ENCODE data around the gene HACL1. TPM values are rescaled to one million over a fixed set of nuclear protein-coding genes. Genes with fewer than 3 reads are reported as not detected.
"Not testable (repeated sequence)": the region's sequence is repeated elsewhere in the genome, so short reads cannot be mapped to it uniquely, and the experiment has no call there.

Gene HACL1
- total RNA-seq, 1 donor from 2014 or later = 19.3 TPM

DNA sequence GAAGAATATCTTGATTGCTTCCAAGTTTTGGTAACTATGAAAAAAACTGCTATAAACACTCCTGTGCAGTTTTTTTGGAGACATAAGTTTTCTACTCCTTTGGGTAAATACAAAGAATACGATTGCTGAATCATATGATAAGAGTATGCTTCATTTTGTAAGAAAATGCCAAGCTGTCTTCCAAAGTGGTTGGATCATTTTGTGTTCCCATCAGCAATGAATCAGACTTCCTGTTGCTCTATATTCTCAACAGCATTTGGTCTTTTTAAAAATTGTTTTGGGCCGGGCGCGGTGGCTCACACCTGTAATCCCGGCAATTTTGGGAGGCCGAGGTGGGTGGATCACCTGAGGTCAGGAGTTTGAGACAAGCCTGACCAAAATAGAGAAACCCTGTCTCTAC is 14.7 kb upstream of the HACL1 start:
- Mint-ChIP-seq H3K4me1 (peaks cover 2% of the 10 kb centered on the region), H3K36me3 (ENCODE audit: low read depth) (peaks cover 14% of the 10 kb centered on the region), H3K4me3 (no peak overlapping the region), H3K9me3 (peaks cover 14% of the 10 kb centered on the region), H3K27ac (no peak overlapping the region), H3K27me3 (peaks cover 3% of the 10 kb centered on the region)
- intact Hi-C loops (cut with micrococcal nuclease) = no loop called here
- DNase-seq = no peak

GRCh38 chr3:15614958-15615357 is 13.6 kb upstream of the HACL1 start:
- intact Hi-C loops (cut with micrococcal nuclease) = no loop called here
- Mint-ChIP-seq H3K27ac (no peak overlapping the region), H3K36me3 (ENCODE audit: low read depth) (peaks cover 8% of the 10 kb centered on the region), H3K9me3 (peaks cover 14% of the 10 kb centered on the region), H3K4me3 (no peak overlapping the region), H3K4me1 (peaks cover 2% of the 10 kb centered on the region), H3K27me3 (peaks cover 3% of the 10 kb centered on the region)
- DNase-seq = no peak

DNA sequence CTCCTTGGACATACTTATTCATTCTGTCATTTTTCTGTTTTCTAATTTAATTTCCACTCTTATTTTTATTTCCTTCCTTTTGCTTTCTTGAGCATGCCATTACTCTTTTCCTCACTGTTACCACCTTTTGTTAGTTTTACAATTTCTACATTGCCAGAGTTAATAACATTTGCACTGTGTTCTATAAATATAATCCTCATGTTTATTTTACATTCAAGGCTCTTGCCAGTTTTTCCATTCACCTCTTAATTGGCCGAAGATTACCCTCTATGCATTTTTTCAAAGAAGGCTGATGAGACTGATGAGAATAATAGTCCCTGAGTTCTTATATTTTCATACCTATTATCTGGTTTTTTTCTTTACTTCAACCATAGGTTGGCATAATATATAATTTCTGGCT is 10.6 kb upstream of the HACL1 start:
- Mint-ChIP-seq H3K27ac (no peak overlapping the region), H3K4me1 (peaks cover under 1% of the 10 kb centered on the region), H3K36me3 (ENCODE audit: low read depth) (peaks cover 1% of the 10 kb centered on the region), H3K9me3 (peaks cover under 1% of the 10 kb centered on the region), H3K27me3 (peaks cover 3% of the 10 kb centered on the region), H3K4me3 (no peak overlapping the region)
- intact Hi-C loops (cut with micrococcal nuclease) = no loop called here
- no peak for DNase-seq

DNA sequence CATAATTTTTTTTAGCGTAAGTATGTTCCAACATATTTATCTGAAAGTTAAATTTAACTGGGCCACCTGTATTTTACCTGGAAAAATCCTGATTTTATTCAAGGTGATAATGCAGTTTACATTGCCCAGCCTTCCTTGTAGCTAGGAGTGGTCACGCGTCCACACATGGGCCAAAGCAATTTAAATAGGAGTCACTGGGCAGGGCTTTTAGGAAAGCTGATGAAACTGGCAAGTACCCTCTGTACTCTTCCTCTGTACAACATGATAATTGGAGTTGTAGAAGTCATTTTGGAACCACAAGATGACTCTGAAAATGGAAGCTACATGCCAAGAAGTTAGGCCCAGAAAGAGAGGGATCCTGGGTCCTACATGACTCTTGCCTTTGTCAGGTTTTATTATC is 9.6 kb upstream of the HACL1 start:
- H3K9me3 Mint-ChIP-seq = no peaks in the 10 kb centered on the region
- H3K36me3 Mint-ChIP-seq (ENCODE audit: low read depth) = peaks cover 1% of the 10 kb centered on the region
- DNase-seq = peak; percentile 29
- no peak overlapping the region for H3K4me3 Mint-ChIP-seq
- H3K27me3 Mint-ChIP-seq = peaks cover 3% of the 10 kb centered on the region
- no peak overlapping the region for H3K27ac Mint-ChIP-seq
- intact Hi-C loops (cut with micrococcal nuclease) = no loop called here
- H3K4me1 Mint-ChIP-seq = peaks cover 3% of the 10 kb centered on the region

- Mint-ChIP-seq H3K36me3 (ENCODE audit: low read depth) (peaks cover 1% of the 10 kb centered on the region), H3K4me1 (peaks cover 3% of the 10 kb centered on the region)
Measured at GRCh38 chr3:15610082-15610759, 8.9 kb upstream of the HACL1 start.

GRCh38 chr3:15606434-15606891 is 5.1 kb upstream of the HACL1 start:
- intact Hi-C loops (cut with micrococcal nuclease) = no loop called here
- no peak for DNase-seq
- H3K4me3 Mint-ChIP-seq = no peak overlapping the region
- peaks cover 2% of the 10 kb centered on the region for H3K27me3 Mint-ChIP-seq
- peaks cover 5% of the 10 kb centered on the region for H3K9me3 Mint-ChIP-seq
- peaks cover 11% of the 10 kb centered on the region for H3K36me3 Mint-ChIP-seq (ENCODE audit: low read depth)
- no peak overlapping the region for H3K27ac Mint-ChIP-seq
- H3K4me1 Mint-ChIP-seq = peaks cover 13% of the 10 kb centered on the region

More at GRCh38 chr3:15610082-15610759, 8.9 kb upstream of the HACL1 start:
- Mint-ChIP-seq H3K4me3 (no peak overlapping the region), H3K27me3 (peaks cover 3% of the 10 kb centered on the region), H3K27ac (no peak overlapping the region), H3K9me3 (no peaks in the 10 kb centered on the region)
- intact Hi-C loops (cut with micrococcal nuclease) = no loop called here
- peak; percentile 49 for DNase-seq

GRCh38 chr3:15604584-15604983 is 3.2 kb upstream of the HACL1 start:
- DNase-seq, H3K9me3 Mint-ChIP-seq, H3K4me3 Mint-ChIP-seq, H3K27ac Mint-ChIP-seq, H3K27me3 Mint-ChIP-seq: not testable (repeated sequence)
- Mint-ChIP-seq H3K36me3 (ENCODE audit: low read depth) (peaks cover 15% of the 10 kb centered on the region), H3K4me1 (peaks cover 26% of the 10 kb centered on the region)
- intact Hi-C loops (cut with micrococcal nuclease) = loop anchor here (5.0 kb wide), 1 partner anchor 33 kb away; no protein-coding TSS in a partner anchor

- H3K27me3 Mint-ChIP-seq, H3K9me3 Mint-ChIP-seq, DNase-seq: not testable (repeated sequence)
- peaks cover 24% of the 10 kb centered on the region for H3K36me3 Mint-ChIP-seq (ENCODE audit: low read depth)
- H3K4me3 Mint-ChIP-seq = peak overlapping the region; percentile 98
- peak overlapping the region; percentile 98 for H3K27ac Mint-ChIP-seq
- intact Hi-C loops (cut with micrococcal nuclease) = loop anchor here (5.0 kb wide), 1 partner anchor 34 kb away; no protein-coding TSS in a partner anchor
- peaks cover 32% of the 10 kb centered on the region for H3K4me1 Mint-ChIP-seq
Measured at GRCh38 chr3:15602816-15603215, 1.4 kb upstream of the HACL1 start.

DNA sequence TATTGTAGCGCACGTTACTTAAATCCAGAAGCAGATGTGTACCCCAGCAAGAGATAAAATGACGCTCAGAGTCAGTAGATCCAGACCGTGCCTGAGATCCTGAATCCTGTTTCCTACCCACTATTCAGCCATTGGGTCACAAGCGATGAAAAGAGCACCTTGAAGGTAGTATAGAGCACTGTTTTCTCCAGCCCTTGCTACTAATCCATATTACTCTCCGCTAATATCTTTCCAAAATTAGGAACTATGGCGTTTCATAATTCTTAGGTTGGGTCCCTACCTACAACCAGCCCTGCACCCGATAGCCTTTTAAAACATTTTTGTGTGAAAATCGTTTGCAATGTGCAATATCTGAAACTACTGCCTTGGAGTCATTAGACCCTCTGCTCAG is 772 bp upstream of the HACL1 start:
- no peak for DNase-seq
- H3K27me3 Mint-ChIP-seq = peaks cover 2% of the 10 kb centered on the region
- peak overlapping the region; percentile 98 for H3K4me3 Mint-ChIP-seq
- H3K9me3 Mint-ChIP-seq = peaks cover 5% of the 10 kb centered on the region
- peaks cover 32% of the 10 kb centered on the region for H3K4me1 Mint-ChIP-seq
- intact Hi-C loops (cut with micrococcal nuclease) = loop anchor here (5.0 kb wide), 1 partner anchor 35 kb away; no protein-coding TSS in a partner anchor
- H3K36me3 Mint-ChIP-seq (ENCODE audit: low read depth) = peaks cover 29% of the 10 kb centered on the region
- peak overlapping the region; percentile 98 for H3K27ac Mint-ChIP-seq

DNA sequence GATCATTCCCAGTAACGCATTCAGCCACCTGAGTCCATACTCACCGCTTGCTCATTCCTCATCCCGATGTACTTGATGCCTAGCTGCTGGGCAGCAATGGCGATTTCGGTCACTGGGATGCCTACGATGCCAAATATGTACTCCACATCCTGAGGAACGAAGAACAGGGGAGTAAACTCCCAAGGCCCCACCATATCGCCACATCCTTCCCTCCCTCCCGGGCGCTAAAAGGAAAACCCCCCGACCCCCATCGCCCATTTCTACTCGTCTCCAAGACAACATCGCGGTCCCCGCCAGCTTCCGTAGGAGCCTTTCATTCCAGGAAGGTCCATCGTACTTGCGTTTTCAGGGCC is 347 bp downstream of the HACL1 start:
- intact Hi-C loops (cut with micrococcal nuclease) = loop anchor here (1.0 to 5.0 kb wide), 6 partner anchors 36 to 536 kb away; partner anchors contain the start of genes CAPN7 and MRPS25
- Mint-ChIP-seq H3K27me3 (peaks cover 2% of the 10 kb centered on the region), H3K36me3 (ENCODE audit: low read depth) (peaks cover 32% of the 10 kb centered on the region), H3K4me1 (peaks cover 30% of the 10 kb centered on the region), H3K9me3 (peaks cover 5% of the 10 kb centered on the region), H3K4me3 (peak overlapping the region; percentile 98), H3K27ac (peak overlapping the region; percentile 98)
- DNase-seq = no peak

DNA sequence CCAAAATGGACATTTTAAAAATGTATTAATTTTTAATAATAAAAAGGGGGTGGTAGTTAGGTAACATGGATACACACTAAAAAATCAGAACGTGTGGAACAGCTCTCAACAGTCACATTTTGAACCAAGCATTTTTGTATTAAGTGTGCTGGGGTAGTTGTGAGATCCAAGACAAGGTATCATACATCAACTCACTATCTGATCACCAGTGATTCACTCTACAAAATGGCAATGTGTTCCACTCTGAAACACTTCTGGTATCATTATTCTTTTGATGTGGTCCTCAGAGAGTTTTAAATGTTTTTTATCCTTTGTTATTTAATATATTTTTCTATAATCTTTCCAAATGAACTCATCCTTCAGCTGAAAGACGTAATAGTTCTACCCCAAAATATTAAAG is 5.4 kb downstream of the HACL1 start:
- DNase-seq = no peak
- Mint-ChIP-seq H3K9me3 (no peaks in the 10 kb centered on the region), H3K4me3 (no peak overlapping the region), H3K36me3 (ENCODE audit: low read depth) (peaks cover 23% of the 10 kb centered on the region), H3K27me3 (no peaks in the 10 kb centered on the region), H3K4me1 (peaks cover 18% of the 10 kb centered on the region), H3K27ac (no peak overlapping the region)
- intact Hi-C loops (cut with micrococcal nuclease) = no loop called here

DNA sequence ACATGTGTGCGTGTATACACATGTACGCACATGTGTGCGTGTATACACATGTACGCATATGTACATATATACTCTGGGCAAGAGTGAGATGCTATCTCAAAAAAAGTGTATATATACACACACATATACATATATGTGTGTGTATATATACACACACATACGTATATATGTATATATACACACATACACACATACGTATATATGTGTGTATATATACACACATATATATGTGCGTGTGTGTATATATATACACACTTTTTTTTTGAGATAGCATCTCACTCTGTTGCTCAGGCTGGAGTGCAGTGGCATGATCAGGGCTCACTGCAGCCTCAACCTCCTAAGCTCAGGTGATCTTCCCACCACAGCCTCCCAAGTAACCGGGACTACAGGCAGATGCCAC is 8.4 kb downstream of the HACL1 start:
- no peak overlapping the region for H3K27ac Mint-ChIP-seq
- no peak for DNase-seq
- H3K4me1 Mint-ChIP-seq = peaks cover 3% of the 10 kb centered on the region
- H3K27me3 Mint-ChIP-seq = no peaks in the 10 kb centered on the region
- intact Hi-C loops (cut with micrococcal nuclease) = no loop called here
- H3K9me3 Mint-ChIP-seq = no peaks in the 10 kb centered on the region
- no peak overlapping the region for H3K4me3 Mint-ChIP-seq
- H3K36me3 Mint-ChIP-seq (ENCODE audit: low read depth) = peaks cover 24% of the 10 kb centered on the region

GRCh38 chr3:15591928-15592327 is 9.4 kb downstream of the HACL1 start:
- Mint-ChIP-seq H3K9me3 (no peaks in the 10 kb centered on the region), H3K27me3 (no peaks in the 10 kb centered on the region), H3K4me3 (no peak overlapping the region), H3K27ac (no peak overlapping the region), H3K4me1 (peaks cover 3% of the 10 kb centered on the region), H3K36me3 (ENCODE audit: low read depth) (peaks cover 17% of the 10 kb centered on the region)
- intact Hi-C loops (cut with micrococcal nuclease) = no loop called here
- no peak for DNase-seq

GRCh38 chr3:15591242-15591641 is 10.1 kb downstream of the HACL1 start:
- no peaks in the 10 kb centered on the region for H3K27me3 Mint-ChIP-seq
- H3K4me3 Mint-ChIP-seq = no peak overlapping the region
- intact Hi-C loops (cut with micrococcal nuclease) = no loop called here
- H3K4me1 Mint-ChIP-seq = peaks cover 3% of the 10 kb centered on the region
- H3K9me3 Mint-ChIP-seq = no peaks in the 10 kb centered on the region
- peaks cover 21% of the 10 kb centered on the region for H3K36me3 Mint-ChIP-seq (ENCODE audit: low read depth)
- peak overlapping the region; percentile 25 for H3K27ac Mint-ChIP-seq
- no peak for DNase-seq
